ENCODE measurements around the gene ZNF837. TPM values are rescaled to one million over a fixed set of nuclear protein-coding genes. Genes with fewer than 3 reads are reported as not detected.

ZNF837 gene
- total and polyA plus RNA-seq, 2 of the 4 experiments (the other 2 are of a cell fraction), result 0.54 to 1.2 TPM

- ChIA-PET POLR2A (ENCODE audit: unreplicated experiment) (no interaction called here), CTCF (interaction anchor here (0.5 kb wide), 1 partner anchor 81 kb away, joined by 4 read pairs; no protein-coding TSS in a partner anchor)
- Histone ChIP-seq H2BK20ac (ENCODE audit: low read depth, low read length) (no peak overlapping the region), H2AK9ac (replicated peaks; ENCODE audit: low read depth, low read length, poor library complexity) (peak overlapping the region; percentile 42), H4K91ac (ENCODE audit: insufficient read depth, low read depth, low read length) (peak overlapping the region; percentile 69; the same call in 1 of the 2 replicates), H2BK120ac (ENCODE audit: low read depth, low read length) (no peak overlapping the region), H3K27me3 (ENCODE audit: control insufficient read depth, insufficient read depth, low read length) (no peaks in the 10 kb centered on the region), H4K8ac (ENCODE audit: low read depth in 2 of 2, low read length in 2 of 2) (peak overlapping the region; percentile 48 to 76; a peak in 3 of 4 replicates), H3K4me2 (ENCODE audit: low read depth, low read length) (peak overlapping the region; percentile 63), H3K56ac (ENCODE audit: extremely low read depth, insufficient read depth, low read length) (0 out of 2 replicates have a peak overlapping the region, but pooled peaks have one; percentile 31), H3K27ac (ENCODE audit: insufficient read depth, low read length) (peak overlapping the region; percentile 22), H3K36me3 (ENCODE audit: control insufficient read depth, insufficient read depth, low read length) (no peaks in the 10 kb centered on the region), H4K20me1 (ENCODE audit: insufficient read depth, low read length) (no peaks in the 10 kb centered on the region), H3K9me3 (ENCODE audit: control insufficient read depth, insufficient read depth, low read length) (no peaks in the 10 kb centered on the region), H2BK15ac (ENCODE audit: low read depth, low read length) (no peak overlapping the region), H2AK5ac (ENCODE audit: low read depth, low read length) (peak overlapping the region; percentile 49; the same call in 1 of the 2 replicates), H3K14ac (replicated peaks; ENCODE audit: low read depth, low read length) (peak overlapping the region; percentile 31), H3K79me1 (ENCODE audit: low read depth in 1 of 2, low read length in 2 of 2) (peaks cover 22 to 44% of the 10 kb centered on the region in 2 experiments; a peak in 3 of 4 replicates), H4K5ac (ENCODE audit: low read depth, low read length) (peak overlapping the region; percentile 10), H3K9me1 (ENCODE audit: insufficient read depth, low read length) (peaks cover 29% of the 10 kb centered on the region), H3K18ac (ENCODE audit: low read depth, low read length) (no peak overlapping the region), H2AFZ (replicated peaks; ENCODE audit: low read length, poor library complexity) (peak overlapping the region; percentile 97), H3K4me1 (ENCODE audit: control insufficient read depth, insufficient read depth, low read length) (peaks cover 16% of the 10 kb centered on the region), H3K9ac (ENCODE audit: low read depth, low read length) (peak overlapping the region; percentile 60), H3K4ac (ENCODE audit: low read depth, low read length) (peak overlapping the region; percentile 61), H3K23ac (ENCODE audit: low read depth, low read length) (peak overlapping the region; percentile 50; the same call in 1 of the 2 replicates), H3K4me3 (ENCODE audit: insufficient read depth, low read depth, low read length) (peak overlapping the region; percentile 56), H2BK5ac (ENCODE audit: low read depth, low read length, poor library complexity, severe bottlenecking) (peak overlapping the region; percentile 8)
- 42% methylated on average over 10 of the region's 26 CpGs; no CpG with 5 or more reads in 1 of the 2 experiments for WGBS, 2 experiments (ENCODE audit: extremely low coverage in 2 of 2, insufficient read length in 1 of 2)
- ATAC-seq (ENCODE audit: low read depth) (no peak), DNase-seq (no peak)
- intact Hi-C loops (cut with micrococcal nuclease), result no loop called here
- dilution Hi-C loops (cut with HindIII; ENCODE audit: low sequenced_read_pairs, unreplicated experiment), result no loop called here
- TF ChIP-seq RFX5 (IDR thresholded peaks at IDR 0.05; ENCODE audit: low read depth, low read length) (no peak), BHLHE40 (IDR thresholded peaks at IDR 0.05; ENCODE audit: low read depth, low read length) (no peak), MAZ (IDR thresholded peaks at IDR 0.05; ENCODE audit: borderline replicate concordance, low read depth, low read length) (no peak), FOS (IDR thresholded peaks at IDR 0.05; ENCODE audit: low read depth, low read length) (no peak), RCOR1 (IDR thresholded peaks at IDR 0.05; ENCODE audit: insufficient replicate concordance, low read length) (no peak), USF2 (IDR thresholded peaks at IDR 0.05; ENCODE audit: low read depth, low read length) (no peak), POLR2A (IDR thresholded peaks at IDR 0.05; ENCODE audit: low read depth, low read length) (no peak), SMC3 (IDR thresholded peaks at IDR 0.05; ENCODE audit: low read depth, low read length) (no peak)
- in situ Hi-C loops (cut with MboI; ENCODE audit: low sequenced_read_pairs), result no loop called here
- no TSS peak for BruUV-seq (replicated peaks)
Measured at GRCh38 chr19:58381460-58382212, 806 bp upstream of the ZNF837 start.

All from IMR-90 (cell line).